GM10266 (cell line): ENCODE data around the gene LHFPL2.

Experiments used
- DNase-seq: peaks from one replicate; pipeline ENCODE4 v3.0.0; 2012; ENCODE audit errors: extremely low spot score
- CTCF ChIP-seq: IDR thresholded peaks from 2 replicates; pipeline ENCODE4 v1.5.1; 2012; ENCODE audit warnings: mild to moderate bottlenecking, low read depth; ENCODE audit not compliant: control insufficient read depth, insufficient read depth; ENCODE audit errors: missing control alignments

The LHFPL2 gene

GRCh38 chr5:78499485-78499884 is 149.1 kb downstream of the LHFPL2 start:
- no peak for TF ChIP-seq CTCF
- DNase-seq, result no peak

GRCh38 chr5:78497573-78498533 is 150.7 kb downstream of the LHFPL2 start:
- no peak for TF ChIP-seq CTCF
- DNase-seq, result no peak

DNA sequence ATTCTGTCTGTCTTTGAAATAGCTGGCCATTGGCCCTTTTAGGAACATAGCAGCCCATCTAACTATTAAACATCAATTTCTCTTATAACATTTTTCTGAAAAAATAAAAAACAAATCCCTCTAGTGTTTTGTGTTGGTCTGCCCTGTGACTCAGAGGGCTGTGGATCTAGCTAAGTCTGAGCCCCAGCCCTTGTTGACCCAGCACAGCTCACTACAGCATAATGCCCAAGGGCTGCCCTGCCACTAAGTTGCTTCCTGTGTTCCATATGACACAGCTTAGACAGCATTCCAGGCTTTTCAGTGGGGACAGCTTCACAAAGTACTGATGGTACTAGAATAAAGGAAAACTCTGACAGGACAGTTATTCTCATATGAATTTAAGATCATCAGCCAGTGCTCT is 152.2 kb downstream of the LHFPL2 start:
- TF ChIP-seq CTCF, result no peak
- DNase-seq, result no peak

- no peak for TF ChIP-seq CTCF
- no peak for DNase-seq
These were observed 152.8 kb downstream of the LHFPL2 start for GRCh38 chr5:78495800-78496199.

GRCh38 chr5:78492650-78493049 is 155.9 kb downstream of the LHFPL2 start:
- no peak for TF ChIP-seq CTCF
- no peak for DNase-seq

- TF ChIP-seq CTCF, result peak; percentile 11
- no peak for DNase-seq
These were observed 156.3 kb downstream of the LHFPL2 start for GRCh38 chr5:78492224-78492623.
